ENCODE data around the gene SUGP2. TPM values are rescaled to one million over a fixed set of nuclear protein-coding genes. Genes with fewer than 3 reads are reported as not detected.
"Not testable (repeated sequence)": the region's sequence is repeated elsewhere in the genome, so short reads cannot be mapped to it uniquely, and the experiment has no call there.

Gene SUGP2
- total RNA-seq, 2 experiments from 2014 or later, result 123 to 124 TPM

GRCh38 chr19:18961767-18962620 lies 71.3 kb downstream of the SUGP2 start:
- Mint-ChIP-seq H3K4me3 (no peak overlapping the region), H3K36me3 (ENCODE audit: low read depth) (no peaks in the 10 kb centered on the region), H3K4me1 (ENCODE audit: low read depth) (peaks cover 12% of the 10 kb centered on the region), H3K9me3 (ENCODE audit: insufficient read depth) (no peaks in the 10 kb centered on the region), H3K27me3 (ENCODE audit: low read depth) (peaks cover 9% of the 10 kb centered on the region), H3K27ac (no peak overlapping the region)
- POLR2A ChIA-PET, result no interaction called here
- ATAC-seq (peak; percentile 68), DNase-seq (peak; percentile 37)
- CTCF ChIA-PET, result no interaction called here

GRCh38 chr19:18960370-18960769 lies 72.9 kb downstream of the SUGP2 start:
- no peak for ATAC-seq
- H3K27me3 Mint-ChIP-seq (ENCODE audit: low read depth), result peaks cover 9% of the 10 kb centered on the region
- no peak for DNase-seq
- no peak overlapping the region for H3K4me3 Mint-ChIP-seq
- H3K36me3 Mint-ChIP-seq (ENCODE audit: low read depth), result no peaks in the 10 kb centered on the region
- no peak overlapping the region for H3K27ac Mint-ChIP-seq
- ChIA-PET CTCF (no interaction called here), POLR2A (no interaction called here)
- H3K9me3 Mint-ChIP-seq (ENCODE audit: insufficient read depth), result no peaks in the 10 kb centered on the region
- peaks cover 12% of the 10 kb centered on the region for H3K4me1 Mint-ChIP-seq (ENCODE audit: low read depth)

GRCh38 chr19:18955042-18955441 lies 78.3 kb downstream of the SUGP2 start:
- DNase-seq, result no peak
- Mint-ChIP-seq H3K9me3 (ENCODE audit: insufficient read depth) (no peaks in the 10 kb centered on the region), H3K4me1 (ENCODE audit: low read depth) (no peaks in the 10 kb centered on the region), H3K36me3 (ENCODE audit: low read depth) (no peaks in the 10 kb centered on the region), H3K27me3 (ENCODE audit: low read depth) (peaks cover 3% of the 10 kb centered on the region), H3K27ac (no peak overlapping the region), H3K4me3 (no peak overlapping the region)
- ChIA-PET CTCF (no interaction called here), POLR2A (no interaction called here)
- no peak for ATAC-seq

GRCh38 chr19:18954094-18954493 lies 79.2 kb downstream of the SUGP2 start:
- CTCF ChIA-PET, result no interaction called here
- Mint-ChIP-seq H3K27me3 (ENCODE audit: low read depth) (peaks cover 3% of the 10 kb centered on the region), H3K36me3 (ENCODE audit: low read depth) (no peaks in the 10 kb centered on the region), H3K4me3 (no peak overlapping the region), H3K27ac (no peak overlapping the region), H3K4me1 (ENCODE audit: low read depth) (no peaks in the 10 kb centered on the region), H3K9me3 (ENCODE audit: insufficient read depth) (no peaks in the 10 kb centered on the region)
- no peak for ATAC-seq
- DNase-seq, result no peak
- POLR2A ChIA-PET, result no interaction called here

GRCh38 chr19:18952364-18953003 lies 80.8 kb downstream of the SUGP2 start:
- ATAC-seq; H3K9me3 Mint-ChIP-seq (ENCODE audit: insufficient read depth); H3K27ac Mint-ChIP-seq; CTCF ChIA-PET; H3K4me3 Mint-ChIP-seq; H3K4me1 Mint-ChIP-seq (ENCODE audit: low read depth); H3K36me3 Mint-ChIP-seq (ENCODE audit: low read depth); DNase-seq; H3K27me3 Mint-ChIP-seq (ENCODE audit: low read depth): not testable (repeated sequence)
- POLR2A ChIA-PET, result interaction anchor here (0.6 kb wide), 1 partner anchor 105 kb away, joined by 3 read pairs; no protein-coding TSS in a partner anchor

- H3K9me3 Mint-ChIP-seq (ENCODE audit: insufficient read depth), result no peaks in the 10 kb centered on the region
- no peak overlapping the region for H3K4me3 Mint-ChIP-seq
- H3K4me1 Mint-ChIP-seq (ENCODE audit: low read depth), result no peaks in the 10 kb centered on the region
- no peak for DNase-seq
- ATAC-seq, result no peak
- H3K27ac Mint-ChIP-seq, result no peak overlapping the region
- H3K36me3 Mint-ChIP-seq (ENCODE audit: low read depth), result no peaks in the 10 kb centered on the region
- ChIA-PET CTCF (no interaction called here), POLR2A (no interaction called here)
- peaks cover 3% of the 10 kb centered on the region for H3K27me3 Mint-ChIP-seq (ENCODE audit: low read depth)
These were observed 81.5 kb downstream of the SUGP2 start for GRCh38 chr19:18951721-18952281.

- H3K9me3 Mint-ChIP-seq (ENCODE audit: insufficient read depth), result no peaks in the 10 kb centered on the region
- no peaks in the 10 kb centered on the region for H3K36me3 Mint-ChIP-seq (ENCODE audit: low read depth)
- no peak overlapping the region for H3K27ac Mint-ChIP-seq
- ATAC-seq, result no peak
- H3K4me1 Mint-ChIP-seq (ENCODE audit: low read depth), result no peaks in the 10 kb centered on the region
- no peak for DNase-seq
- ChIA-PET CTCF (no interaction called here), POLR2A (no interaction called here)
- H3K27me3 Mint-ChIP-seq (ENCODE audit: low read depth), result peaks cover 3% of the 10 kb centered on the region
- H3K4me3 Mint-ChIP-seq, result no peak overlapping the region
These were observed 83.5 kb downstream of the SUGP2 start for GRCh38 chr19:18949858-18950257.

- Mint-ChIP-seq H3K36me3 (ENCODE audit: low read depth) (no peaks in the 10 kb centered on the region), H3K9me3 (ENCODE audit: insufficient read depth) (no peaks in the 10 kb centered on the region), H3K27me3 (ENCODE audit: low read depth) (peaks cover 3% of the 10 kb centered on the region), H3K4me1 (ENCODE audit: low read depth) (no peaks in the 10 kb centered on the region), H3K4me3 (no peak overlapping the region), H3K27ac (no peak overlapping the region)
- ChIA-PET CTCF (no interaction called here), POLR2A (no interaction called here)
- ATAC-seq (no peak), DNase-seq (no peak)
These were observed 84.4 kb downstream of the SUGP2 start for GRCh38 chr19:18948976-18949356.

GRCh38 chr19:18948075-18948975 lies 85.0 kb downstream of the SUGP2 start:
- Mint-ChIP-seq H3K4me3 (no peak overlapping the region), H3K27me3 (ENCODE audit: low read depth) (peaks cover 3% of the 10 kb centered on the region), H3K36me3 (ENCODE audit: low read depth) (no peaks in the 10 kb centered on the region), H3K27ac (no peak overlapping the region), H3K4me1 (ENCODE audit: low read depth) (no peaks in the 10 kb centered on the region), H3K9me3 (ENCODE audit: insufficient read depth) (no peaks in the 10 kb centered on the region)
- POLR2A ChIA-PET, result no interaction called here
- CTCF ChIA-PET, result interaction anchor here (0.6 kb wide), 1 partner anchor 238 kb away, joined by 3 read pairs; no protein-coding TSS in a partner anchor
- no peak for DNase-seq
- ATAC-seq, result no peak

GRCh38 chr19:18946918-18947317 lies 86.4 kb downstream of the SUGP2 start:
- DNase-seq (no peak), ATAC-seq (no peak)
- H3K4me3 Mint-ChIP-seq, result no peak overlapping the region
- ChIA-PET POLR2A (no interaction called here), CTCF (no interaction called here)
- peaks cover 11% of the 10 kb centered on the region for H3K27me3 Mint-ChIP-seq (ENCODE audit: low read depth)
- H3K9me3 Mint-ChIP-seq (ENCODE audit: insufficient read depth), result no peaks in the 10 kb centered on the region
- no peaks in the 10 kb centered on the region for H3K4me1 Mint-ChIP-seq (ENCODE audit: low read depth)
- H3K27ac Mint-ChIP-seq, result no peak overlapping the region
- H3K36me3 Mint-ChIP-seq (ENCODE audit: low read depth), result no peaks in the 10 kb centered on the region

GRCh38 chr19:18946335-18946734 lies 87.0 kb downstream of the SUGP2 start:
- Mint-ChIP-seq H3K4me1 (ENCODE audit: low read depth) (no peaks in the 10 kb centered on the region), H3K27me3 (ENCODE audit: low read depth) (peaks cover 14% of the 10 kb centered on the region), H3K36me3 (ENCODE audit: low read depth) (no peaks in the 10 kb centered on the region), H3K4me3 (no peak overlapping the region), H3K27ac (no peak overlapping the region), H3K9me3 (ENCODE audit: insufficient read depth) (no peaks in the 10 kb centered on the region)
- ATAC-seq (no peak), DNase-seq (no peak)
- ChIA-PET CTCF (no interaction called here), POLR2A (no interaction called here)

GRCh38 chr19:18945297-18945696 lies 88.0 kb downstream of the SUGP2 start:
- no peak overlapping the region for H3K4me3 Mint-ChIP-seq
- ChIA-PET CTCF (no interaction called here), POLR2A (no interaction called here)
- DNase-seq, result no peak
- no peaks in the 10 kb centered on the region for H3K36me3 Mint-ChIP-seq (ENCODE audit: low read depth)
- no peak for ATAC-seq
- no peak overlapping the region for H3K27ac Mint-ChIP-seq
- no peaks in the 10 kb centered on the region for H3K9me3 Mint-ChIP-seq (ENCODE audit: insufficient read depth)
- H3K4me1 Mint-ChIP-seq (ENCODE audit: low read depth), result peaks cover 2% of the 10 kb centered on the region
- peaks cover 18% of the 10 kb centered on the region for H3K27me3 Mint-ChIP-seq (ENCODE audit: low read depth)

Data from activated CD8-positive, alpha-beta T cell treated with anti-CD3 and anti-CD28 coated beads, Interleukin-2, amount 10 ng/mL, durations not matched to agents 7 days and 5 days (primary cell).